ENCODE results near the gene TOB1.

DNA sequence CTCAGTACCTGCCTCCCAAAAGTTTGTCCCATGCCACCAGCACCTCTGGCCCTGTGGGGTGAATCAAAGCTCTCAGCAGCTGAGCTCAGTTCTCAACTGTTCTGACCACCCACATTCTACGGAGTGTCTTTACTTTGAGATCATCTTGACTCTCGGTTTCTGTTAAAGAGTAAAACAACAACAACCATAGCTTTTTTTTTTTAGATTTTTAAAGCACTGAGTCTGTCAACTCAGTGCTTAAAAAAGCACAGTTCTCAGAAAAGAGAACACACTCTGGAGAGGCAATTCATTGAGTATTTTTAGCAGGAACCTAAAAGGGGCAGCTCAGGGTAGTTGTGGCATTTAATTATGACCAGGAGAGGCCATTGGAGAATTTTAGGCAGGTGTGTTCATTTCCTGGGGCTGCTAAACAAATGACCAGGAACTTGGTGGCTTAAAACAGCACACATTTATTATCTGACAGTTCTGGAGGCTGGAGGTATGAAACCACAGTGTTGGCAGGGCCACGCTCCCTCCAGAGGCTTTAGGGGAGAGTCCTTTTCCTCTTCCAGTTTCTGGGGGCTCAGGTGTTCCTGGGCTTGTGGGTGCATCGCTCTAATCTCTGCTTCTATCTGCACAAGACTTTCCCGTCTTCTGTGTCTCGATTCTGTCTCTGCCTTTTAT lies 37.5 kb downstream of the TOB1 start:
- TF ChIP-seq, protein P1, sequence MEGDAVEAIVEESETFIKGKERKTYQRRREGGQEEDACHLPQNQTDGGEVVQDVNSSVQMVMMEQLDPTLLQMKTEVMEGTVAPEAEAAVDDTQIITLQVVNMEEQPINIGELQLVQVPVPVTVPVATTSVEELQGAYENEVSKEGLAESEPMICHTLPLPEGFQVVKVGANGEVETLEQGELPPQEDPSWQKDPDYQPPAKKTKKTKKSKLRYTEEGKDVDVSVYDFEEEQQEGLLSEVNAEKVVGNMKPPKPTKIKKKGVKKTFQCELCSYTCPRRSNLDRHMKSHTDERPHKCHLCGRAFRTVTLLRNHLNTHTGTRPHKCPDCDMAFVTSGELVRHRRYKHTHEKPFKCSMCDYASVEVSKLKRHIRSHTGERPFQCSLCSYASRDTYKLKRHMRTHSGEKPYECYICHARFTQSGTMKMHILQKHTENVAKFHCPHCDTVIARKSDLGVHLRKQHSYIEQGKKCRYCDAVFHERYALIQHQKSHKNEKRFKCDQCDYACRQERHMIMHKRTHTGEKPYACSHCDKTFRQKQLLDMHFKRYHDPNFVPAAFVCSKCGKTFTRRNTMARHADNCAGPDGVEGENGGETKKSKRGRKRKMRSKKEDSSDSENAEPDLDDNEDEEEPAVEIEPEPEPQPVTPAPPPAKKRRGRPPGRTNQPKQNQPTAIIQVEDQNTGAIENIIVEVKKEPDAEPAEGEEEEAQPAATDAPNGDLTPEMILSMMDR (tag by site-specific recombination; IDR thresholded peaks at IDR 0.05) = no peak
- TF ChIP-seq MZF1 (tag by site-specific recombination; IDR thresholded peaks at IDR 0.05; ENCODE audit: borderline replicate concordance) (no peak), ZNF114 (tag by site-specific recombination; IDR thresholded peaks at IDR 0.05) (no peak), ZFP3 (tag by site-specific recombination; IDR thresholded peaks at IDR 0.05; ENCODE audit: low read depth) (no peak), WT1 (tag by site-specific recombination; IDR thresholded peaks at IDR 0.05) (no peak), ZBTB17 (tag by site-specific recombination; IDR thresholded peaks at IDR 0.05) (no peak), ZBTB20 (tag by site-specific recombination; IDR thresholded peaks at IDR 0.05) (no peak), ZNF707 (tag by site-specific recombination; IDR thresholded peaks at IDR 0.05) (no peak), PRDM1 (tag by site-specific recombination; IDR thresholded peaks at IDR 0.05) (no peak)
- TF ChIP-seq, protein P2, sequence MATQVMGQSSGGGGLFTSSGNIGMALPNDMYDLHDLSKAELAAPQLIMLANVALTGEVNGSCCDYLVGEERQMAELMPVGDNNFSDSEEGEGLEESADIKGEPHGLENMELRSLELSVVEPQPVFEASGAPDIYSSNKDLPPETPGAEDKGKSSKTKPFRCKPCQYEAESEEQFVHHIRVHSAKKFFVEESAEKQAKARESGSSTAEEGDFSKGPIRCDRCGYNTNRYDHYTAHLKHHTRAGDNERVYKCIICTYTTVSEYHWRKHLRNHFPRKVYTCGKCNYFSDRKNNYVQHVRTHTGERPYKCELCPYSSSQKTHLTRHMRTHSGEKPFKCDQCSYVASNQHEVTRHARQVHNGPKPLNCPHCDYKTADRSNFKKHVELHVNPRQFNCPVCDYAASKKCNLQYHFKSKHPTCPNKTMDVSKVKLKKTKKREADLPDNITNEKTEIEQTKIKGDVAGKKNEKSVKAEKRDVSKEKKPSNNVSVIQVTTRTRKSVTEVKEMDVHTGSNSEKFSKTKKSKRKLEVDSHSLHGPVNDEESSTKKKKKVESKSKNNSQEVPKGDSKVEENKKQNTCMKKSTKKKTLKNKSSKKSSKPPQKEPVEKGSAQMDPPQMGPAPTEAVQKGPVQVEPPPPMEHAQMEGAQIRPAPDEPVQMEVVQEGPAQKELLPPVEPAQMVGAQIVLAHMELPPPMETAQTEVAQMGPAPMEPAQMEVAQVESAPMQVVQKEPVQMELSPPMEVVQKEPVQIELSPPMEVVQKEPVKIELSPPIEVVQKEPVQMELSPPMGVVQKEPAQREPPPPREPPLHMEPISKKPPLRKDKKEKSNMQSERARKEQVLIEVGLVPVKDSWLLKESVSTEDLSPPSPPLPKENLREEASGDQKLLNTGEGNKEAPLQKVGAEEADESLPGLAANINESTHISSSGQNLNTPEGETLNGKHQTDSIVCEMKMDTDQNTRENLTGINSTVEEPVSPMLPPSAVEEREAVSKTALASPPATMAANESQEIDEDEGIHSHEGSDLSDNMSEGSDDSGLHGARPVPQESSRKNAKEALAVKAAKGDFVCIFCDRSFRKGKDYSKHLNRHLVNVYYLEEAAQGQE (tag by site-specific recombination; IDR thresholded peaks at IDR 0.05) = no peak
- TF ChIP-seq, protein P3, sequence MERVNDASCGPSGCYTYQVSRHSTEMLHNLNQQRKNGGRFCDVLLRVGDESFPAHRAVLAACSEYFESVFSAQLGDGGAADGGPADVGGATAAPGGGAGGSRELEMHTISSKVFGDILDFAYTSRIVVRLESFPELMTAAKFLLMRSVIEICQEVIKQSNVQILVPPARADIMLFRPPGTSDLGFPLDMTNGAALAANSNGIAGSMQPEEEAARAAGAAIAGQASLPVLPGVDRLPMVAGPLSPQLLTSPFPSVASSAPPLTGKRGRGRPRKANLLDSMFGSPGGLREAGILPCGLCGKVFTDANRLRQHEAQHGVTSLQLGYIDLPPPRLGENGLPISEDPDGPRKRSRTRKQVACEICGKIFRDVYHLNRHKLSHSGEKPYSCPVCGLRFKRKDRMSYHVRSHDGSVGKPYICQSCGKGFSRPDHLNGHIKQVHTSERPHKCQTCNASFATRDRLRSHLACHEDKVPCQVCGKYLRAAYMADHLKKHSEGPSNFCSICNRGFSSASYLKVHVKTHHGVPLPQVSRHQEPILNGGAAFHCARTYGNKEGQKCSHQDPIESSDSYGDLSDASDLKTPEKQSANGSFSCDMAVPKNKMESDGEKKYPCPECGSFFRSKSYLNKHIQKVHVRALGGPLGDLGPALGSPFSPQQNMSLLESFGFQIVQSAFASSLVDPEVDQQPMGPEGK (tag by site-specific recombination; IDR thresholded peaks at IDR 0.05) = no peak
- TF ChIP-seq, protein P4, sequence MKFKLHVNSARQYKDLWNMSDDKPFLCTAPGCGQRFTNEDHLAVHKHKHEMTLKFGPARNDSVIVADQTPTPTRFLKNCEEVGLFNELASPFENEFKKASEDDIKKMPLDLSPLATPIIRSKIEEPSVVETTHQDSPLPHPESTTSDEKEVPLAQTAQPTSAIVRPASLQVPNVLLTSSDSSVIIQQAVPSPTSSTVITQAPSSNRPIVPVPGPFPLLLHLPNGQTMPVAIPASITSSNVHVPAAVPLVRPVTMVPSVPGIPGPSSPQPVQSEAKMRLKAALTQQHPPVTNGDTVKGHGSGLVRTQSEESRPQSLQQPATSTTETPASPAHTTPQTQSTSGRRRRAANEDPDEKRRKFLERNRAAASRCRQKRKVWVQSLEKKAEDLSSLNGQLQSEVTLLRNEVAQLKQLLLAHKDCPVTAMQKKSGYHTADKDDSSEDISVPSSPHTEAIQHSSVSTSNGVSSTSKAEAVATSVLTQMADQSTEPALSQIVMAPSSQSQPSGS (tag by site-specific recombination; IDR thresholded peaks at IDR 0.05; ENCODE audit: low read depth) = no peak
- TF ChIP-seq, protein P5, sequence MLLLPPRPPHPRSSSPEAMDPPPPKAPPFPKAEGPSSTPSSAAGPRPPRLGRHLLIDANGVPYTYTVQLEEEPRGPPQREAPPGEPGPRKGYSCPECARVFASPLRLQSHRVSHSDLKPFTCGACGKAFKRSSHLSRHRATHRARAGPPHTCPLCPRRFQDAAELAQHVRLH (tag by site-specific recombination; IDR thresholded peaks at IDR 0.05) = no peak

All from HEK293 (cell line).